Spinal cord (tissue), 10 donors: ENCODE data around the gene EXOC7. TPM values are rescaled to one million over a fixed set of nuclear protein-coding genes. Genes with fewer than 3 reads are reported as not detected.

Experiments
- DNase-seq, 6 donors: peaks; one replicate each; pipeline versions ENCODE4 v3.0.0 to v3.0.0-alpha.2; 2013 to 2015; ENCODE audit warnings: low spot score in 6 of 6, low read depth in 4 of 6
- H3K27ac ChIP-seq: one replicate; pipeline ENCODE4 v1.5.1; 2013; ENCODE audit warnings: low read depth, low read length, control low read depth
- H3K27me3 ChIP-seq: one replicate; pipeline ENCODE4 v1.6.1; 2013; ENCODE audit warnings: low read length; ENCODE audit not compliant: control insufficient read depth, insufficient read depth
- H3K36me3 ChIP-seq: one replicate; pipeline ENCODE4 v1.6.1; 2013; ENCODE audit warnings: low read length; ENCODE audit not compliant: control insufficient read depth, insufficient read depth
- H3K4me1 ChIP-seq: one replicate; pipeline ENCODE4 v1.6.1; 2013; ENCODE audit warnings: low read length; ENCODE audit not compliant: control insufficient read depth, insufficient read depth
- H3K4me3 ChIP-seq: one replicate; pipeline ENCODE4 v1.5.1; 2013; ENCODE audit warnings: low read depth, low read length, control low read depth
- H3K9me3 ChIP-seq: one replicate; pipeline ENCODE4 v1.6.1; 2013; ENCODE audit warnings: low read length; ENCODE audit not compliant: control insufficient read depth, insufficient read depth
- WGBS: methylation state at CpG from one replicate; pipeline ENCODE4 v1.1.5; 2013; ENCODE audit warnings: missing lambda C conversion rate; ENCODE audit not compliant: insufficient coverage; 5-methylcytosine and 5-hydroxymethylcytosine counted together
- polyA plus RNA-seq, 2 donors: library from polyadenylated mRNA; unstranded; fragments of 120-200 nt; gene quantifications; one replicate each; pipeline ENCODE4 v1.2.1, GENCODE V29; 2013; ENCODE audit not compliant: insufficient read length in 2 of 2
- total RNA-seq, 2 donors: library from RNA; depleted of rRNA in 1 of 2; stranded (reverse); fragments of 120-200 nt in 1 of 2; fragments of >200 nt in 1 of 2; gene quantifications; one replicate each; pipeline versions ENCODE4 v1.2.3 to v1.2.4, GENCODE V29; 2013 to 2014
- donor health status: healthy.

EXOC7 gene
- total and polyA plus RNA-seq, 4 donors: 84.7 to 172 (median 165) TPM

- Histone ChIP-seq H3K4me3 (no peak overlapping the region), H3K27me3 (peaks cover under 1% of the 10 kb centered on the region), H3K4me1 (peaks cover 30% of the 10 kb centered on the region), H3K9me3 (no peaks in the 10 kb centered on the region), H3K36me3 (peaks cover 67% of the 10 kb centered on the region), H3K27ac (no peak overlapping the region)
- WGBS: 64% methylated on average over 8 of the region's 13 CpGs
- DNase-seq: peak in 2 of 6 donors; percentile 74 to 80
These were observed 43.8 kb upstream of the EXOC7 start for GRCh38 chr17:76147211-76148014.

GRCh38 chr17:76146053-76146851 is 42.7 kb upstream of the EXOC7 start:
- DNase-seq: no peak
- no peak overlapping the region for H3K4me3 ChIP-seq
- no peaks in the 10 kb centered on the region for H3K9me3 ChIP-seq
- 91% methylated on average over 22 of the region's 22 CpGs for WGBS
- peaks cover 59% of the 10 kb centered on the region for H3K36me3 ChIP-seq
- peaks cover 2% of the 10 kb centered on the region for H3K27me3 ChIP-seq
- H3K4me1 ChIP-seq: peaks cover 42% of the 10 kb centered on the region
- peak overlapping the region; percentile 6 for H3K27ac ChIP-seq

GRCh38 chr17:76145231-76146052 is 41.9 kb upstream of the EXOC7 start:
- DNase-seq: no peak
- Histone ChIP-seq H3K27ac (peak overlapping the region; percentile 6), H3K4me3 (no peak overlapping the region), H3K4me1 (peaks cover 50% of the 10 kb centered on the region), H3K36me3 (peaks cover 51% of the 10 kb centered on the region), H3K27me3 (peaks cover 7% of the 10 kb centered on the region), H3K9me3 (no peaks in the 10 kb centered on the region)
- WGBS: 81% methylated on average over 24 of the region's 25 CpGs

GRCh38 chr17:76142585-76143041 is 39.0 kb upstream of the EXOC7 start:
- Histone ChIP-seq H3K27ac (no peak overlapping the region), H3K4me3 (no peak overlapping the region), H3K9me3 (no peaks in the 10 kb centered on the region), H3K4me1 (peaks cover 77% of the 10 kb centered on the region), H3K27me3 (peaks cover 31% of the 10 kb centered on the region), H3K36me3 (peaks cover 45% of the 10 kb centered on the region)
- no peak for DNase-seq
- 82% methylated on average over 4 of the region's 6 CpGs for WGBS

- Histone ChIP-seq H3K4me3 (no peak overlapping the region), H3K4me1 (peaks cover 78% of the 10 kb centered on the region), H3K27me3 (peaks cover 36% of the 10 kb centered on the region), H3K36me3 (peaks cover 45% of the 10 kb centered on the region), H3K9me3 (no peaks in the 10 kb centered on the region), H3K27ac (no peak overlapping the region)
- peak in 2 of 6 donors; percentile 23 to 34 for DNase-seq
- 10% methylated on average over 2 of the region's 10 CpGs for WGBS
These were observed 38.5 kb upstream of the EXOC7 start for GRCh38 chr17:76142039-76142584.

GRCh38 chr17:76141212-76142038 is 37.8 kb upstream of the EXOC7 start, which contains the start of gene FOXJ1:
Gene FOXJ1, minus strand, starts transcription at chr17:76141245. Its CDS starts 850 bp downstream, at chr17:76140395.
- 1% methylated on average over 54 of the region's 59 CpGs for WGBS
- DNase-seq: peak; percentile 86 to 98 (median 91)
- Histone ChIP-seq H3K4me1 (peaks cover 84% of the 10 kb centered on the region), H3K27me3 (peaks cover 40% of the 10 kb centered on the region), H3K9me3 (no peaks in the 10 kb centered on the region), H3K4me3 (peak within 1 kb of the TSS; percentile 53), H3K36me3 (peaks cover 46% of the 10 kb centered on the region), H3K27ac (peak within 1 kb of the TSS; percentile 53)

- 7% methylated on average over 13 of the region's 24 CpGs for WGBS
- Histone ChIP-seq H3K4me3 (peak overlapping the region; percentile 53), H3K27ac (peak overlapping the region; percentile 33), H3K9me3 (no peaks in the 10 kb centered on the region), H3K27me3 (peaks cover 40% of the 10 kb centered on the region), H3K36me3 (peaks cover 42% of the 10 kb centered on the region), H3K4me1 (peaks cover 87% of the 10 kb centered on the region)
- no peak for DNase-seq
These were observed 37.1 kb upstream of the EXOC7 start for GRCh38 chr17:76140661-76141211.
